Measurements from ENCODE around the gene TOR2A.

TOR2A gene

GRCh38 chr9:127707766-127708165 is 27.3 kb downstream of the TOR2A start:
- Histone ChIP-seq H3K9me3 (no peaks in the 10 kb centered on the region), H3K36me3 (no peaks in the 10 kb centered on the region), H3K27me3 (peaks cover 8% of the 10 kb centered on the region), H3K27ac (no peak overlapping the region), H3K4me3 (ENCODE audit: low read depth in 1 of 2, low read length in 1 of 2) (no peak overlapping the region), H3K4me1 (ENCODE audit: control insufficient read depth in 1 of 2, insufficient read depth in 1 of 2, low read depth in 1 of 2, low read length in 1 of 2) (peaks cover 0 to 9% of the 10 kb centered on the region in 2 experiments)
- no peak for TF ChIP-seq CTCF (IDR thresholded peaks at IDR 0.05)

- Histone ChIP-seq H3K27ac (no peak within 1 kb of the TSS), H3K27me3 (peaks cover 8% of the 10 kb centered on the region), H3K36me3 (no peaks in the 10 kb centered on the region), H3K4me3 (ENCODE audit: low read depth in 1 of 2, low read length in 1 of 2) (no peak within 1 kb of the TSS), H3K9me3 (no peaks in the 10 kb centered on the region), H3K4me1 (ENCODE audit: control insufficient read depth in 1 of 2, insufficient read depth in 1 of 2, low read depth in 1 of 2, low read length in 1 of 2) (peaks cover 0 to 9% of the 10 kb centered on the region in 2 experiments)
- TF ChIP-seq CTCF (IDR thresholded peaks at IDR 0.05), result no peak
These were observed 28.3 kb downstream of the TOR2A start, which contains the start of gene CFAP157 for GRCh38 chr9:127706836-127707241. TSS of gene CFAP157 (plus strand) at chr9:127706988. CDS start at chr9:127707032, 44 bp downstream.

GRCh38 chr9:127705577-127706379 is 29.3 kb downstream of the TOR2A start:
- Histone ChIP-seq H3K4me3 (ENCODE audit: low read depth in 1 of 2, low read length in 1 of 2) (no peak overlapping the region), H3K4me1 (ENCODE audit: control insufficient read depth in 1 of 2, insufficient read depth in 1 of 2, low read depth in 1 of 2, low read length in 1 of 2) (no peaks in the 10 kb centered on the region), H3K27ac (no peak overlapping the region), H3K9me3 (no peaks in the 10 kb centered on the region), H3K27me3 (peaks cover 5% of the 10 kb centered on the region), H3K36me3 (no peaks in the 10 kb centered on the region)
- no peak for TF ChIP-seq CTCF (IDR thresholded peaks at IDR 0.05)

- no peak overlapping the region for H3K27ac ChIP-seq
- no peak for TF ChIP-seq CTCF (IDR thresholded peaks at IDR 0.05)
- H3K27me3 ChIP-seq, result peaks cover 9% of the 10 kb centered on the region
- peaks cover 0 to 7% of the 10 kb centered on the region in 2 experiments for H3K4me1 ChIP-seq (ENCODE audit: control insufficient read depth in 1 of 2, insufficient read depth in 1 of 2, low read depth in 1 of 2, low read length in 1 of 2)
- H3K4me3 ChIP-seq (ENCODE audit: low read depth in 1 of 2, low read length in 1 of 2), result no peak overlapping the region
- no peaks in the 10 kb centered on the region for H3K9me3 ChIP-seq
- no peaks in the 10 kb centered on the region for H3K36me3 ChIP-seq
These were observed 31.7 kb downstream of the TOR2A start for GRCh38 chr9:127703289-127703946.

GRCh38 chr9:127700594-127701255 is 34.4 kb downstream of the TOR2A start:
- Histone ChIP-seq H3K9me3 (no peaks in the 10 kb centered on the region), H3K27me3 (peaks cover 9% of the 10 kb centered on the region), H3K36me3 (no peaks in the 10 kb centered on the region), H3K27ac (no peak overlapping the region), H3K4me3 (ENCODE audit: low read depth in 1 of 2, low read length in 1 of 2) (no peak overlapping the region), H3K4me1 (ENCODE audit: control insufficient read depth in 1 of 2, insufficient read depth in 1 of 2, low read depth in 1 of 2, low read length in 1 of 2) (peaks cover 0 to 7% of the 10 kb centered on the region in 2 experiments)
- no peak for TF ChIP-seq CTCF (IDR thresholded peaks at IDR 0.05)
